Muscle layer of duodenum (tissue), 2 donors: ENCODE measurements around the gene PPP1R15A.
"Not testable (repeated sequence)": the region's sequence is repeated elsewhere in the genome, so short reads cannot be mapped to it uniquely, and the experiment has no call there.

Experiments
- H3K27ac ChIP-seq: one replicate; pipeline ENCODE4 v1.7.0; 2013; ENCODE audit warnings: mild to moderate bottlenecking, low read length
- H3K27me3 ChIP-seq: one replicate; pipeline ENCODE4 v1.7.0; 2013; ENCODE audit warnings: low read depth, mild to moderate bottlenecking, control low read depth, low read length
- H3K36me3 ChIP-seq, 2 donors: one replicate each; pipeline ENCODE4 v1.7.0; 2013; ENCODE audit warnings: low read length in 2 of 2, control low read depth in 1 of 2, mild to moderate bottlenecking in 1 of 2; ENCODE audit not compliant: insufficient read depth in 2 of 2, control insufficient read depth in 1 of 2
- H3K4me1 ChIP-seq, 2 donors: one replicate each; pipeline ENCODE4 v1.7.0; 2013; ENCODE audit warnings: low read length in 2 of 2, mild to moderate bottlenecking in 2 of 2, control low read depth in 1 of 2, moderate library complexity in 1 of 2; ENCODE audit not compliant: insufficient read depth in 2 of 2, control insufficient read depth in 1 of 2
- H3K4me3 ChIP-seq, 2 donors: one replicate each; pipeline ENCODE4 v1.7.0; 2013; ENCODE audit warnings: low read length in 2 of 2, low read depth in 1 of 2, mild to moderate bottlenecking in 1 of 2
- H3K9me3 ChIP-seq, 2 donors: one replicate each; pipeline ENCODE4 v1.7.0; 2013; ENCODE audit warnings: low read length in 2 of 2, control low read depth in 1 of 2, mild to moderate bottlenecking in 1 of 2; ENCODE audit not compliant: control insufficient read depth in 1 of 2
- donor health status: healthy.

PPP1R15A gene

GRCh38 chr19:48873476-48874302 lies 1.5 kb downstream of the PPP1R15A start:
- Histone ChIP-seq H3K4me1 (peaks cover 0 to 28% of the 10 kb centered on the region in 2 donors), H3K4me3 (peak overlapping the region; percentile 97 to 99), H3K27me3 (no peaks in the 10 kb centered on the region), H3K27ac (peak overlapping the region; percentile 100), H3K36me3 (peaks cover 22 to 55% of the 10 kb centered on the region in 2 donors), H3K9me3 (no peaks in the 10 kb centered on the region)

GRCh38 chr19:48874303-48875135 lies 2.3 kb downstream of the PPP1R15A start:
- no peaks in the 10 kb centered on the region for H3K9me3 ChIP-seq
- H3K4me1 ChIP-seq: peaks cover 0 to 28% of the 10 kb centered on the region in 2 donors
- H3K27ac ChIP-seq: peak overlapping the region; percentile 100
- H3K27me3 ChIP-seq: no peaks in the 10 kb centered on the region
- peak overlapping the region; percentile 97 to 99 for H3K4me3 ChIP-seq
- H3K36me3 ChIP-seq: peaks cover 22 to 56% of the 10 kb centered on the region in 2 donors

GRCh38 chr19:48876043-48876981 lies 4.1 kb downstream of the PPP1R15A start:
- H3K27me3 ChIP-seq, H3K9me3 ChIP-seq: not testable (repeated sequence)
- Histone ChIP-seq H3K4me1 (peaks cover 0 to 28% of the 10 kb centered on the region in 2 donors), H3K36me3 (peaks cover 22 to 56% of the 10 kb centered on the region in 2 donors), H3K4me3 (peak overlapping the region; percentile 97 to 99), H3K27ac (peak overlapping the region; percentile 100)

- H3K36me3 ChIP-seq: peaks cover 22 to 50% of the 10 kb centered on the region in 2 donors
- peaks cover 0 to 28% of the 10 kb centered on the region in 2 donors for H3K4me1 ChIP-seq
- H3K27me3 ChIP-seq: no peaks in the 10 kb centered on the region
- H3K9me3 ChIP-seq: no peaks in the 10 kb centered on the region
- no peak overlapping the region for H3K4me3 ChIP-seq
- H3K27ac ChIP-seq: no peak overlapping the region
Measured at GRCh38 chr19:48877855-48878195, 5.6 kb downstream of the PPP1R15A start.

- Histone ChIP-seq H3K27ac (peak overlapping the region; percentile 14), H3K4me1 (peaks cover 0 to 27% of the 10 kb centered on the region in 2 donors)
Measured at GRCh38 chr19:48878196-48879024, 6.2 kb downstream of the PPP1R15A start.

GRCh38 chr19:48879025-48879637 lies 6.9 kb downstream of the PPP1R15A start:
- no peaks in the 10 kb centered on the region for H3K9me3 ChIP-seq
- peaks cover 0 to 20% of the 10 kb centered on the region in 2 donors for H3K4me1 ChIP-seq
- H3K4me3 ChIP-seq: no peak overlapping the region
- H3K36me3 ChIP-seq: peaks cover 13 to 37% of the 10 kb centered on the region in 2 donors
- H3K27me3 ChIP-seq: no peaks in the 10 kb centered on the region
- H3K27ac ChIP-seq: no peak overlapping the region

More at GRCh38 chr19:48878196-48879024, 6.2 kb downstream of the PPP1R15A start:
- peaks cover 19 to 44% of the 10 kb centered on the region in 2 donors for H3K36me3 ChIP-seq
- H3K4me3 ChIP-seq: no peak overlapping the region
- H3K27me3 ChIP-seq: no peaks in the 10 kb centered on the region
- H3K9me3 ChIP-seq: no peaks in the 10 kb centered on the region

GRCh38 chr19:48879696-48880095 lies 7.5 kb downstream of the PPP1R15A start:
- H3K9me3 ChIP-seq, H3K4me3 ChIP-seq, H3K27ac ChIP-seq, H3K27me3 ChIP-seq: not testable (repeated sequence)
- peaks cover 0 to 15% of the 10 kb centered on the region in 2 donors for H3K4me1 ChIP-seq
- peaks cover 7 to 31% of the 10 kb centered on the region in 2 donors for H3K36me3 ChIP-seq

- Histone ChIP-seq H3K27ac (no peak overlapping the region), H3K4me1 (no peaks in the 10 kb centered on the region), H3K4me3 (no peak overlapping the region)
Measured at GRCh38 chr19:48881741-48882657, 9.8 kb downstream of the PPP1R15A start.

GRCh38 chr19:48883726-48884125 lies 11.5 kb downstream of the PPP1R15A start:
- Histone ChIP-seq H3K4me3 (no peak overlapping the region), H3K27ac (no peak overlapping the region), H3K27me3 (no peaks in the 10 kb centered on the region), H3K36me3 (peaks cover 0 to under 1% of the 10 kb centered on the region in 2 donors), H3K9me3 (no peaks in the 10 kb centered on the region), H3K4me1 (no peaks in the 10 kb centered on the region)

More at GRCh38 chr19:48881741-48882657, 9.8 kb downstream of the PPP1R15A start:
- no peaks in the 10 kb centered on the region for H3K27me3 ChIP-seq
- H3K36me3 ChIP-seq: peaks cover 0 to 13% of the 10 kb centered on the region in 2 donors
- no peaks in the 10 kb centered on the region for H3K9me3 ChIP-seq
